Ovary (tissue), 9 donors: ENCODE data around the gene ATP9A. TPM values are rescaled to one million over a fixed set of nuclear protein-coding genes. Genes with fewer than 3 reads are reported as not detected.

Experiments used
- DNase-seq, 5 donors: peaks; one replicate each; pipeline ENCODE4 v3.0.0-alpha.2; 2019 to 2020
- H3K27ac ChIP-seq, 2 donors: fragments of 200-600 bp; one replicate each; pipeline versions ENCODE4 v1.5.1 to v1.8.0; 2019 to 2022
- H3K27me3 ChIP-seq: fragments of 200-600 bp; one replicate; pipeline ENCODE4 v1.8.0; 2022
- H3K36me3 ChIP-seq: fragments of 200-600 bp; sonication (generic); one replicate; pipeline ENCODE4 v1.5.1; 2019
- H3K4me1 ChIP-seq: one replicate; pipeline ENCODE4 v1.8.1; 2013; ENCODE audit warnings: mild to moderate bottlenecking, moderate library complexity; ENCODE audit not compliant: insufficient read depth
- H3K4me3 ChIP-seq: fragments of 200-600 bp; sonication (generic); one replicate; pipeline ENCODE4 v1.5.1; 2017
- H3K9me3 ChIP-seq, 2 donors: fragments of 200-600 bp in 1 of 2; sonication (generic) in 1 of 2; one replicate each; pipeline versions ENCODE4 v1.5.1 to v1.8.1; 2013 to 2019; ENCODE audit warnings: mild to moderate bottlenecking in 1 of 2, moderate library complexity in 1 of 2
- CTCF ChIP-seq, 3 donors: fragments of 450-650 bp in 2 of 3; fragments of 200-600 bp in 1 of 3; IDR thresholded peaks; one replicate each; pipeline versions ENCODE4 v1.5.1 to v1.8.0; 2016 to 2022; ENCODE audit warnings: antibody characterized with exemption in 3 of 3, mild to moderate bottlenecking in 1 of 3
- EP300 ChIP-seq: sonication (generic); formaldehyde crosslinking; IDR thresholded peaks from one replicate; pipeline ENCODE4 v1.6.1; 2017; ENCODE audit warnings: antibody characterized with exemption
- POLR2A ChIP-seq: fragments of 450-650 bp; IDR thresholded peaks from one replicate; pipeline ENCODE4 v1.6.1; 2017; ENCODE audit warnings: antibody characterized with exemption, mild to moderate bottlenecking, moderate library complexity
- WGBS, 3 donors: extraction: QIAGEN DNeasy Blood & Tissue Kit in 1 of 3; methylation state at CpG; one replicate each; pipeline versions ENCODE4 v1.1.5 to v1.1.7; 2013 to 2017; 5-methylcytosine and 5-hydroxymethylcytosine counted together
- intact Hi-C, 4 donors: fragments of 100-400 bp; cut with DNase I; formaldehyde crosslinking; loops; one replicate each; pipeline versions ENCODE4 v1.11.0 to v1.15.1; 2022 to 2023
- polyA plus RNA-seq, 2 donors: library from polyadenylated mRNA; stranded (reverse); fragments of 200-250 nt in 1 of 2; fragments of 350-450 nt in 1 of 2; fragmentation: Illumina TruSeq in 1 of 2; extraction: RNeasy Lipid Tissue Mini Kit (QIAGEN cat#74804) in 1 of 2; gene quantifications; one replicate each; pipeline ENCODE4 v1.2.3, GENCODE V29; 2013 to 2014
- total RNA-seq, 7 donors: library from RNA; depleted of rRNA in 2 of 7; stranded (reverse); fragments of >200 nt in 2 of 7; fragmentation: NEBNext Ultra II Directional in 3 of 7; extraction: Animal tissue kit (Norgen Biotek cat#: 25700) in 3 of 7; gene quantifications; one replicate each; pipeline versions ENCODE4 v1.1.0 to v1.2.4, GENCODE V29; 2016 to 2023
- donor health status: DM: no; HTN: no; CAD: no; lungs with moderate emphysema.
- donor health status: DM: no; HTN: no; CAD: no.
- donor health status: Bipolar disorder and iron deficiency.
- donor health status: DM: yes; HTN: yes; CAD: no.
- donor health status: DM: no; HTN: no; CAD: no.
- donor health status: DM: yes; HTN: yes; CAD: no.

The ATP9A gene
- total and polyA plus RNA-seq, 9 donors, result 12.9 to 44.6 (median 29.2) TPM

GRCh38 chr20:51628533-51629398 lies 139.4 kb downstream of the ATP9A start:
- H3K27ac ChIP-seq, result no peak overlapping the region

GRCh38 chr20:51627586-51627985 lies 140.6 kb downstream of the ATP9A start:
- no peak for DNase-seq
- Histone ChIP-seq H3K36me3 (no peaks in the 10 kb centered on the region), H3K9me3 (no peaks in the 10 kb centered on the region), H3K4me3 (no peak overlapping the region), H3K27me3 (no peaks in the 10 kb centered on the region), H3K27ac (no peak overlapping the region), H3K4me1 (peaks cover 5% of the 10 kb centered on the region)
- 90 to 93% (median 91%) methylated on average over 10 of the region's 10 CpGs for WGBS, 3 donors
- TF ChIP-seq EP300 (no peak), POLR2A (no peak), CTCF (IDR thresholded peaks at IDR 0.05) (no peak)
- intact Hi-C loops, result no loop called here

More at GRCh38 chr20:51628533-51629398, 139.4 kb downstream of the ATP9A start:
- DNase-seq, result no peak
- TF ChIP-seq EP300 (no peak), POLR2A (no peak), CTCF (IDR thresholded peaks at IDR 0.05) (no peak)
- Histone ChIP-seq H3K4me1 (peaks cover 5% of the 10 kb centered on the region), H3K4me3 (no peak overlapping the region), H3K9me3 (no peaks in the 10 kb centered on the region), H3K27me3 (no peaks in the 10 kb centered on the region), H3K36me3 (no peaks in the 10 kb centered on the region)
- WGBS, 3 donors, result 76 to 87% (median 83%) methylated on average over 8 of the region's 8 CpGs
- intact Hi-C loops, result no loop called here

- 86 to 94% (median 92%) methylated on average over 13 to 14 of the region's 14 CpGs for WGBS, 3 donors
- intact Hi-C loops, result no loop called here
- Histone ChIP-seq H3K4me3 (no peak overlapping the region), H3K36me3 (no peaks in the 10 kb centered on the region), H3K27ac (no peak overlapping the region), H3K27me3 (no peaks in the 10 kb centered on the region), H3K4me1 (no peaks in the 10 kb centered on the region), H3K9me3 (no peaks in the 10 kb centered on the region)
- DNase-seq, result no peak
- no peak for TF ChIP-seq CTCF (IDR thresholded peaks at IDR 0.05)
- no peak for TF ChIP-seq EP300
- TF ChIP-seq POLR2A, result no peak
These were observed 143.1 kb downstream of the ATP9A start for GRCh38 chr20:51625105-51625504.

- no peak overlapping the region for H3K4me3 ChIP-seq
- intact Hi-C loops, result no loop called here
- no peaks in the 10 kb centered on the region for H3K27me3 ChIP-seq
- H3K27ac ChIP-seq, result no peak overlapping the region
- TF ChIP-seq CTCF (IDR thresholded peaks at IDR 0.05), result peak in 1 of 3 donors; percentile 28
- TF ChIP-seq POLR2A, result no peak
- no peak for TF ChIP-seq EP300
- no peaks in the 10 kb centered on the region for H3K4me1 ChIP-seq
- DNase-seq, result peak in 3 of 5 donors; percentile 52 to 67 (median 55)
- 64 to 68% (median 66%) methylated on average over 17 of the region's 17 CpGs for WGBS, 3 donors
- no peaks in the 10 kb centered on the region for H3K9me3 ChIP-seq
- H3K36me3 ChIP-seq, result no peaks in the 10 kb centered on the region
These were observed 143.9 kb downstream of the ATP9A start for GRCh38 chr20:51624157-51624731.
